CD4-positive, alpha-beta T cell treated with Interleukin-4 for 4 hours (primary cell): ENCODE data around the gene TOGARAM2.

Experiments
- DNase-seq: peaks from one replicate; pipeline ENCODE4 v3.0.0-alpha.2; 2020

The TOGARAM2 gene

DNA sequence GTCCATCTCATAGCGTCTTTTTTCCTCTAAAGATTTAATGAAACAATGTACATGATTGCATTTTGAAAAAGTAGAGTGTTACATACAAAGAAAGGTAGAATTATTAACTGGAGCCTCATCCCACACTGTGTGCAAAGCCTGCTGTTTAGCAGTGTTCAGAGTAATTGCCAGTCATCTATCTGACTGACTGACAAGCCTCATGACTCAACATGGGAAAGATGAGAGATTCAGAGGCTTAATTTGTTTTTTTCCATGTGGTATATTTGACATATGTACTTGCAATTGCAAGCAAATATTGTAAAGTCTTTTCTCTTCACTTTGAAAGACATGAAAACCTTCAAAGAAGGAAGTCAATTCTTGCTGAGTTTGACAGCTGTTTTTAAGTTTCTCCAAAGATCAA is 78.5 kb downstream of the TOGARAM2 start:
- no peak for DNase-seq

DNA sequence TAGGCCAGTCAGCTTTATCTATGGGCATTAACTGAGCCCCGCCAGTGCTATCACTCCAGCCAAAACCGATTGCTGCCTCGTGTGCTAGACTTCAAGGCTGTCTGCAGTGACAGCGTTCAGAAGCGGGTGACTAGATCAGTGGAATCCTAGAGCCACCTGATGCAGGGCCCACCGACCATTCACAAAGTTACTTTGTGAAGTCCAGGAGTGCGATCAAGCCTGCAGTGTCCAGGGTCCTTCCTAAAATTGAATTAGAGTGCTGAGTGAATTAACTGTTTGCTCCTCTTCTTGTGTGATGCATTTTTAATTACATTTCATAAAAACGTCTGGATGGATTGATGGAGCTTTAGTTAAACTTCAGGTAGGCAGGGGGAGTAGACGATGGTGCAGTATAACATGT is 79.3 kb downstream of the TOGARAM2 start:
- DNase-seq: no peak

DNA sequence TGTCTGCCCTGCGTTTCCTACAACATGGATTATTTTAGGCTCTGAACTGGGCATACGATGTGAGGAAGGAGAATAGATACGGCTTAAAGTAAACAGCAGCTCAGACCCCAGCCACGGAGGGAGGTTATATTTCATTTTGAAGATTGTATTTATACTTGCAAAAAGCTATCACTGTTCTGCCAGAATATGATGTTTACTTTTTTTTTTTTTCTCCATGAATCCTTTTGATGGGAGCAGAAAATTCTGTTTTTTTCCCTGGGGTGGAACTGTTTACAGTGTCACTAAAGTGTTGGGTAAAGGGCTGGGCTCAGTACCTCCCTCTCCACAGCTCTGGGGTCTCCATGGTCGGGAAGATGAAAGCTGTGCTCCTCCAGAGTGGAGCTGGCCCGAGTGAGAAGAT is 80.1 kb downstream of the TOGARAM2 start:
- no peak for DNase-seq

DNA sequence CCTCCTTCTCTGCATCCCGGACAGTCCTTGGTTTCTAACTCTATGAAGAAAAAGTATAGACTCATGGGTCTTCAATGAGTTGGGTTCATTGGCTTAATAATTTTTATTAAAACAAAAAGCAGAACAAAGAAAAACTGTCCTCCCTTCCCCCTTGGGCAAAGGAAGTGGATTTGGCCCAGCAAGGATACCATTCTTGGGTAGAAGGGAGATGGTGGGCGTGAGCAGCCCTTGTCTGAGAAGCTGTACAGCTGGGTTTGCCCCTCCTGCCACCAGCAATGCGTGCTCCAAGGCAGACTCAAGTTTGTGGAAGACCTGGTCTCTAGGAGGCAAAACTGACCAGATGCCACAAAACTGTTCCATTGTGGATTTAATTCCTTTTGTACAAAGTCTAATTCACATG is 80.5 kb downstream of the TOGARAM2 start:
- no peak for DNase-seq

DNA sequence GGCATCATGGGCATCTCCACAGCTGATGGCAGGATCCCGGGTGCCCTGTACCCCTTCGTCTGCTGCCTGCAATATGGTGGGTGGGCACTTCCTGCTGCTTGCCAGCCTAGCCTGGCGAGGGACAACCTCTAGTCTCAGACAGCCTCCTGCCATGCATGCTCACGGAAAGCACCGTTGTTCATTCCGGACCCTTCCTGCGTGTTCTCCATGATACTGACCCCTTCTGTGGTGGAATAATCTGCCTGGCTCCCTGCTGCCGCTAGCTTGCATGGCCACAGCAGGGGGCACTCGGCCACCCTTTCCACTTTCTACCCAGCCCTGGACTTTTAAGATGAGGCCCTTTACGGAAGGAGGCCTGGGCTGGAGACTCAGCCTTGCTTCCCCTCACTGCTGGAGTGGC is 81.3 kb downstream of the TOGARAM2 start:
- no peak for DNase-seq

DNA sequence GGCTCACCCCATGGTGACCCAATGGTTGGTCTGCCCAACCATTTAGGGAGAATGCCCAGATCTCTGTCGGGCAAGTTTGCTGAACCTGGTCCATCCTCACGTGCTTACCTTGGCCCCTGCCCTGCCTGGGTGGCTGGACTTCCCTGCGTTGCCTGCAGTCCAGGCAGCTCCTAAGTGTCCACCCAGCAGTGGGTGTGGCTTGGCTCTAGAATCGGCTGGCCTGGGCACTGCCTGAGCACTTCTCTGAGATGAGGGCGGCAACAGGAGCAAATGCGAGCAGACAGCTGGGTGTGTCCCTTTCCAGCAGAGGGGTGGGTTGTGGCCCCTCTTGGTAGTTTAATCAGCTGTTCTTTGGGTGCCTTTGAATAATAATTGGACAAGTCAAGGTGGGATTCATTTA is 82.0 kb downstream of the TOGARAM2 start:
- DNase-seq: no peak

DNA sequence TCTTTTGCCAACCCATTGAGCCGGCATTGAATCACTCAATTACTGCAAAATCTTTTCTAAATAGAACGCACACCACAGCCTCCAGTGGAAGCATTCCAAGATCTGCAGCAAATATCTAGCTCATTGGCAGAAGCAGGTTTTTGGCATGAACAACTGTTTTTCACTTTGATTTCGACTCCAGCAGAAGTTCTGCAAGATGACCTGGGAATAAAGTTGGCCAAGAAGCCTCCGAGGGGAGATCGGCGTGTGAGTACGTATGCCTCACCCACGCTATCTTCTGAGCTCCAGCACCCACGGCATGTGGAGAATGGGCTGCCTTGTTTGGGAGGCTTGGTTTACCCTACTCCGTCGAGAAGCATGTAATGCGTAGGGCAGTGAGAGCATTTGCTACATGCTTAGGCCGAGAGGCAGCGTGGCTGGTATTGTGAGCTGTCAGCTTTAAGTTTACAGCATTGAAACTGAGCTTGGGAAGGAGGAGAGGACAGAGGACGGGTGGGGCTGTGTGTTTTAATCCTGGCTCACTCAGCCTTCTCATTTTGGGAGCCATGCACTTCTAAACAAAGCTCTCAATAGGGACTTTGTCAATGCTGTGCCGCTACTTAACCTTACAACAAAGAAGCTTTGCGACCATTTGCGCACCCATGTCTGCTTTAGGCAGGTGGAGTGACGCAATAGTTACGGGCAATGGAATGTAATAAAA is 82.7 kb downstream of the TOGARAM2 start:
- DNase-seq: no peak

DNA sequence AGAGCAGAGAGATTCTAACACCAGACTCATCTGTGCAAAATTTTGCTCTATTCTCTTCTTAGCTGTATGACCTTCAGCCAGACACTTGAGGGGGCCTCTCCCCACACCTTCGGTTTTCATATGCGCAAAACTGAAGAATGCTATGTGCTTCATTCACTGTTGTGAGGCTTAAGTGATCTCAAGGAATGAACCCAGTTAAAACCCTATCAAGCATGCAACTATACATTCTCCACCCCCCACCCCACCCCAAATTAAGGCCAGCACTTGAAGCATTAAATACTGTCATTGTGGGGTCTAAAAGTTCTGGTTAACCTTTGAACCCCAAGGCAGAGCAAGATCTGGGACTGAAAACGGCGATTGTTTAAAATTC is 83.2 kb downstream of the TOGARAM2 start:
- DNase-seq: no peak

DNA sequence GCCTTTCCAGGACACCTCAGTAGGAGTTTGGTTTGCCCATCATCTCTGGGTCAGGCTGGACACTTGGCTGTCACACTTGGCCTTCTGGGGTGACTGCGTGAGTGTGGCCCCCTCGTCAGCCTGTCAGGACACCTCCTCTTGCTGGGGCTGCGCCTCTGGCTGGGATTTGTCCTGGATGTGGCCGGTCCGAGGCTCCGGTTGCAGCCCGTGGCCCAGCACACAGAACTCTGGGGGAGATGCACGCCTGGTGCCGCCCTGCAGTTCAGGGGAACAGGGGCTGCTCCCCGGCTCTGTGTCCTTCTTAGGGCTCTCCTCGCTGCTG is 83.6 kb downstream of the TOGARAM2 start:
- no peak for DNase-seq

DNA sequence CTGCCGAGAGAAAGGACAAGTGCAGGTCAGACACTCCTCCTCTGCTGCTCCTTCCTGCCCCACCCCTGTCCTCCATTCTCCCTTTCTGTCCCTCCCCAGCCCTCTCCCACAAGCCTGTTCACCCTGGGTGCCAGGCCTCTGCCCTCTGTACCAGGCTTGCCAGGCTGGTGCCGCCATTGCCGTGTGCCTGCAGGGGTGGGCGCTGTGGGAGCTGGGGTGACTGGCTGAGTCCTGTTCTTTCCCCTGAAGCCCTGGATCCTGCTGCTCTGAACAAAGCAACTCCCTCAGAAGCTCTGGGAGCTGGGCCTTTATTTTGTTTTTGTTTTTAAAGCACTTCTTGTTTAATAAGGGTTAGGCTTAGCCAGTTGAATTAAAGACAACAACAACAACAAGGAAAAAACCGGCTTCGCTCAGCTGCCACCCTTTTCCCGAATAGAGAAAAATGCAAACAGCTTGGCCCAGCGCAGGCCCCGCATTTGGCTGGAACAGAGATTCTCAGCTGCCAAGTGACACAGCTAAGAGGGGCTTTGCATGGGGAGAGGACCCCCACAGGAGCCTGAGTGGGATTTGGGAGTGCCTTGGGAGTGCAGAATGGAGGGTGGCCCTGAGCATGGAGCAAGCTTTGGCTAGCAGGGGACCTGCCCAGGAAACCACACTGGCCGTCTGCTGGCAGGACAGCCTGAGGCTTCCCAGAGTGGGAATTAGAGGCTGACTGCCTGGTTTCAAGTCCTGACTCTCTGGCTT is 84.1 kb downstream of the TOGARAM2 start:
- no peak for DNase-seq

DNA sequence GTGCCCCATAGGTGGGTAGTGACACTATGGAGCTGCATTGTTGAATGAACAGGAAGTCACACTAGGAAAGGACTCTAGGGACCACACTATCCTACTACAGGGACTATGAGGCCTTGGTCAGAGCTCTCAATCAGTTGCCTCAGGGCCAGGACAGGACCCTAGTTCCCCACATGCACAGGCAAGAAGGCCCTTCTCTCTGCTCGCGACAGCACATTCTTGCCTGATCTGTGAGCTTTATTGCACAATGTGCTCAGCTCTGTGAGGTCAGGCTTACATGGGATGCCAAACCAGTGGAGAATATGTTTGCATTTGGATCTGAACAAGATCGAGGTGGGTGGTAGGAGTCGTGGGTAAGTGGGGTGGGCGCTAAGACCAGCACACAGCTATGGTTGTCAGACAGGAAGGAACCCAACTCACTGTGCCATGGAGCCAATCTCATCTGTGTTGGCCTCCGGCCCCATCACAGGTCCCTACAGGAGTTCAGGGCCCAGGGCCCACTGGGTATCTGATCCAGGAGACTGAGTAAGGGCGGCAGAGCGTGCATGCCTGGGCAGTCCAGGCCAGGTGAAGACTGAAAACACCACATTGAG is 85.3 kb downstream of the TOGARAM2 start:
- DNase-seq: no peak

DNA sequence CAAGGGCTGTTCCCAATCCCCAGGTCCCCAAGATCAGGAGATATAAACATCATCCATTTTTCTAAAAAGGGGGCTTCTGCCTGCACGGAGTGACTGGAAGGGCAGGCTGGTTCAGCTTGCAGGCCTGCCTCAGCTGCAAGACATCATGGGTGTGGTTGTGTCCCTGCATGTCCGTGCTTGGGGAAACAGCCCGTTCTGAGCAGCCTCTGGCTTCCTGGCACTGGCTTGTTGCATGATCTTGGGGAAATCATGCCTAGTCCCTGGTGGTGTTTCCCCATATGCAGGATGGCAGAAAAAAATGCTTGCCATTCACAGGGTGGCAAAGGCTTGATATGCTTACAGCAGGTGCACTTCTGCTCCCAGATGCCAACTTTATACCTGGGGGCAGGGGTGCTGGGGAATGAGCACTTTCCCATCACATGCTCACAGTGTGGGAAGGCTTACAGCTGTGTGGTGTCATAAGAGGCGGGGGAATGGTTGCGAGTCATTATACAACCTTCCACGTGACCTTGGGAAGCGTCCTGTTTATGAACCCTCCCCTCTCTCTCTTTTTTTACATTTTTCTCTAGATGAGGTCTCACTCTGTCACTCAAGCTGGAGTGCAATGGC is 86.0 kb downstream of the TOGARAM2 start:
- no peak for DNase-seq

DNA sequence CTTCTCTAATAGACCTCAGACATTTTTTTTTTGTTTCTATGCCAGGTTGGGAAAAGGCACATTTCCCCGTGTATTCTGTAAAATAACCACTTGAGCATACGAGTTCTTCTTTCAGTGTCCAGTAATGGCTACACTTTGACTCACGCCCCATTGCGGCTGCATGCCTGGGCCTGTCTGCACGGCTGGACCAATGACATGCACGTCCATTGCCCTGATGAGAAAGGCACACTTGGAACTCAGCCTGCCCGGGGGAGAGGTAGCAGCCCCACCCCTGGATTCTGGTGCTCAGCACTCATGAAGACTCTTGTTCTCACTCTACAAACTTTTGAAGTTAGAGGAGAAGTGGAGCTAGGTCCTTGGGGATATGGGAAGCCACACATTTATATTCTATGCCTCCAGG is 87.4 kb downstream of the TOGARAM2 start:
- no peak for DNase-seq

DNA sequence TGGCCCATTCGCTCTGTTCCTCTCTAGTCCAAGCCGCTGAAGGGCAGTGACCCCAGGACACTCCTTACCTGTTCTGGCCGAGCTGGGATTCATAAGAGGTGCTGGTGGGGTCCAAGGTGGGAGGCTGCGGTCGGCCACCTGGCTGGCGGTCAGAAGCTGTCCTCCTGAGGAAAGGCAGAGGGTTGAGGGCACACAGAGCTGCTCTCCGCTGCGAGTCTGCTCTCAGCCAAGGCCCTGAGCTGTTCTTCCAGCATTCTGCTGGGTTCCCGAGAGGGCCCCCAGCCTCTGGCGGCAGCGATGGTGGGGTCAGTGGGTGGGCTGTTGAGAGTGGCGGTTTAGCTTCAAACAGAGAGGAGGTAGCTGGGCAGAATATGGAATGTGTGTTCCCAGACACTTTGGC is 89.4 kb downstream of the TOGARAM2 start:
- no peak for DNase-seq

DNA sequence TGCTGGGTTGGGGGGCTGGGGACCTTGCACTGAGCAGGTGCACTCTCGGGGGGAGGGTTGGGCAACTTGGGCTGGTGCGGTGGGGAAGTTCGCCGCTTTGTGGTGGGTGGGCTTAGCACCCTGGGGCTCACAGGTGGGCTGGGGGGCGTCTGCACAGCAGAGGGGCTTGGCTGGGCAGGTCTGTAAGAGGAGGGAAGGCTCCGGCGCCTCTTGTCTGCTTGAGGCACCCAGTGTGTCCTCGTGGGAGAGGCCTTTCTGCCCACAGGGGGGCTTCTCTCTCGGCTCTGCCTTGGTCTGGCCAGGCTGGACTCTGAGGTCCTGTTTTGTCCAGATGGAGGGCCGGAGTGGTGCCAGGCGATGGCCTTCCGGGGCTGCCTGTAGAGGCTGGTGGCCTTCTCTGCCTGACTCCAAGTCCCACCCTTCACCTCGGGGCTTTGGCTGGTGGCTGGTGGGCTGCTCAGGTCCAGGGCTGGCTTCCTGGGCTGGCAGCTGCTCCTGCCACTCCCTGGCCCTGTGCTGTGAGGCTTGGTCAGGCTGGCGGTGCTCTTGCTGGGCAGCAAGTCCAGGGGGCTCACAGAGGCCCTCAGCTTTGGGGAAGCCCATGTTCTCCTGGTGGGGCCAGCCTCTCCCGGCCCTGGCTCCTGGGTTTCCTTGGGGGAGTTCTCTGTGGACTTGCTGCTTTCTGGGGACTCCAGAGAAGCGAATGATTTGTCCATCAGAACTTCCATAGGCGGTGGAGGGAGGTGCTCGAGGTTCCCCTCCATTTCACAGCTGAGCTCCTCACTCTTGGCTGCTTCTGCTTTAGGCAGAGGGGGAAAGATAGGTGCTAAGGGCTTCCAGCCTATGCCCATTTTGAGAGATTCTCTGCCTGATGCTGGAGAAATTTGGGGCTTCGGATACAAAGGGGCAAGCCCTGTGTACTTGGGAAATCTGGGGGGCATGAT is 90.2 kb downstream of the TOGARAM2 start:
- no peak for DNase-seq

DNA sequence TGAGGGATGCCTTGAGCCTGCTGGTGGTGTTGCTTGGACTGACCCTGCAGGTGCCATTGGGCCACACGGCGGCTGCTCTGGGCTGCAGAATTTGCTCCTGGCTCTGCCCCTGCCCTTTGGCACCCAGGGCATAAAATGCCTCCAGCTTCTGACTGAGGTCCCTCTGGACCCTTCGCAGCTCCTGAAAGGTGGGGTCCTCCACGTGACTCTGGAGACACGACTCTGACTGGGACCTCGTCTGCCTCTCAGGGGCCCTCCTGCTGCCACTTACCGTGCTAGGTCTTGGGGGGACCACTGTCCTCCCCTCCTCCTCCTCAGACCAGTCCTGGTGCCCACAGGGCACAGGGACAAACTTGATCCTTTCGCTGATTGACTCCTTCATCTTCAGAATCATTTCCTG is 91.2 kb downstream of the TOGARAM2 start:
- DNase-seq: no peak

DNA sequence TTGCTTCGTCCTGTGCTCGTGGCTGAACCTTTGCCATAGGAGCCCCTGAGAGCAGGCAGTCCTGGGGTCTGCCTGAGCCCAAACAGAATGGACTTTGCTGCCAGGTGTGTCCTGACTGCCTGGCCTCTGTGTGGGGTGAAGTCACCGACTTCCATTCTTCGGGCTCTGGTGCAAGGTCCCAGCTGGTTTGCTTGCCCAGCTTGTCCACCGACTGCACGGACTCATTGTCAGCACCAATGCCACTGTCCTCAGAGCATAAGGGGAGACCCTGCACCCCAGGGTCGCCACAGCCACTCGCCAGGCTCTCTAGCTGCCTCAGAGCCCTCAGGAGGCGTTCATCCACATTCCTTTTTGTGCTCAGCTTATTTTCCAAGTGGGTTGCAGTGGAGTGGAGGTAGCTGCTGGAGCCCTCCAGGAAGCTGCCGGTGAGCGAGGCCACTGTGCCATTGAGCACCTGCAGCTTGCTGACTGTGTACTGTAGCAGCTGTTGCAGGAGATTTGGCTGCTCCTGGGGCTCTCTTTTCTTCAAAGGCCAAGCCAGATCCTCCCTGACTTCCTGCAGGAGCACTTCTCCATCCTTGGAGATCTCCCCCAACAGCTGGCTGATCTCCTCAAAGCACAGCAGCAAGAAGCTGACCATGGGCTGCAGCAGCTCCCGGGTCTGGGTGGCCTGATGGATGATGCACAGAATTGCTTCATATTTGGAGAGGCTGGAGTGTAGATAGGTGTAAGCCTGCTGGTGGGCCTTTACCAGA is 92.0 kb downstream of the TOGARAM2 start:
- no peak for DNase-seq

DNA sequence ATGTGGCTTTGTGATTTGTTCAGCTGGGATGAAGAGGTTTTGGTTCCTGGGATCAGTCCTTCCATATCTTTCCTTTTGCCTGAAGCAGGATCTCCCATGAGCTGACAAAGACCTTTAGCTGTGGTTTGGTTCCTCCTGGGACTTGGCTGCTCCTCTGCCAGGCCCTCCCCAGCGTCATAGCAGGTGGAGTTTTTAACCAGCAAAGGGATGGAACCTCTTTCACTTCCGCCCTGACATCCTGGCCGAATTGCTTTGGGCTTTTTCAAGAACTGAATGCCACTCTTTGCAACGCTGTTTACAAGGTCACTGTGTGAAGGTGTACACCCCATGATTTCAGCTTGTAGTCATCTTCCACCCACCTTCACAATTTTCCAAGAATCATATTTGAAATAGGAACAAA is 92.8 kb downstream of the TOGARAM2 start:
- DNase-seq: no peak

DNA sequence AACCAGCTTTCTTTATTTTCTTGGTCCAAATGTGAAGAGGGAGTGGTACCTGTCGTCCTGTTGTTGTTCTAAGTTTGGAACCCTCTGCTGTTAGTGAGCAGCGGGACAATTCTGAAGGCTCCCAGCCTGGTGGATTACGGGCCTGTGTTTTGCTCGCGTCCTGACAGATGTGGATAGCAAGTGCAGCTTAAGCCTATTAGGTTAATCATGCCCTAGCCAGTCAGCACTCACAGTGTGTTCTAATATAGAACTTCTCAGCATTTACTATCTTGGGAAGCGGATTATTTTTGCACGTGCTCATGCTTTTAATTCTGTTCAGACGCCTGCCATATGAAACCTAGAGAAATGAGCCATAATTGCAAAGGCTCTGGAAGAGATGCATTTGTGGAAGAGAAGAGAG is 93.3 kb downstream of the TOGARAM2 start, which contains the start of gene PCARE:
TSS of gene PCARE (minus strand) at position 113 of the 400 bp plus-strand sequence. CDS start 262 bp downstream, outside the sequence.
- DNase-seq: no peak

DNA sequence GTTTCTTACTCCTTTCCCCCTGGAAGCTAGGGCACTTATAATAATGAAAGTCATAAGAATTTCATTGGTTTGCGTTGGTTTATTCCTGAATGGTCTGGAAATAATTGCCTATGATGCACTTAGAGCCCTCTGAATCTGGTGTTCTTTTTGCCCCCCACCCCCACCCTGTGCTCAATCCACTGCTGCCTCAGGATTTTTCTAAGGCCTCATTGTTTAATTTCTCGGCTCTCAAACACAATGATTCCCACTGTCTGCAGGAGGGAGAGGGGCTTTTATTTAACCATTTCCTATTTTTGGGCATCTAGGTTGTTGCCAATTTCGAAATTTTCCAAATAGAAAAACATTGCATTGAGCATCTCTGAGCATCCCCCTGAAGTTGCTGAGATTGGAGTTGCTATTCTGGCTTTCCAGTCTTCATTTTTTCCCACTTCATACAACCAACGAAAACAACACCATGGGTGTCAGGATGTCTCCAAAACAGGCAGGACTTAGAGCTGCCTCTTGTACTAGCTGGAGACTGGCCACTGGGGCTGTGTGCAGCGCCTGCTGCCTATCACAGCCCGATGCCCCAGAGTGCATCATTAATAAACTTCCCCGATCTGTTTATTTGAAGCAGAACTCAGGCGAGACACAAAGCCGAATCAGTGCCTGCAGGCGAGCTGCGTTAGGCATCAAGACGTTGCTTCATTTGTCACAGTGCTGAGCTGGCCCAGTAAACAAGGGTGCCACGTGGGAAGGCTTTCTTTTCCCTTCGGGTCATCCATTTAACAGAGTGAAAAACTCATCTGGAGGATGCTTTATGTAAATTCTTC is 95.0 kb downstream of the TOGARAM2 start:
- no peak for DNase-seq

DNA sequence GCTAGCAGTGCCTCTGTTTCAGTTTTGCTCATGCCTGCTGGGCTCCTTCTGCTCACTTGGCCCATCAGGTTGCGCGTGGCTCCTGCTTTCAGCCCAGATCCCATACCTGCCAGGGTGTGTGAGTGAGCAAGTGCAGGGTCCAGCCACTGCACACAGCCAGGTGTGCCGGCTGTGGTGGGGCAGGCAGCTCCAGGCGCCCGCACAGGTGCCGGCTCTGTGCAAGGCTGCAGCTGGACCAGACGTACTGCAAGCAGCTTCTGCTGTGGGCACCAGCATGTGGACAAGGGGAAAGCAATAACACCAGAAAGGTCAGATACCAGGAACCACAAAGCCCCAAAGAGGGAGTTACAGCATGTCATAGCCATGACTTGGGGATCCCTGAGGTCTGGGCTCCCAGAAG is 98.8 kb downstream of the TOGARAM2 start:
- no peak for DNase-seq
